HG02938 (cell line): ENCODE results near the gene EFCAB11.
"Not testable (repeated sequence)": the region's sequence is repeated elsewhere in the genome, so short reads cannot be mapped to it uniquely, and the experiment has no call there.

Experiments
- ATAC-seq: cut with Tn5 transposase; IDR thresholded peaks from one replicate; pipeline ENCODE4 v1.9.1; 2021; ENCODE audit warnings: mild to moderate bottlenecking, moderate library complexity; ENCODE audit not compliant: unreplicated experiment

Gene EFCAB11

GRCh38 chr14:89874091-89874490, 80.4 kb downstream of the EFCAB11 start:
- ATAC-seq: not testable (repeated sequence)

DNA sequence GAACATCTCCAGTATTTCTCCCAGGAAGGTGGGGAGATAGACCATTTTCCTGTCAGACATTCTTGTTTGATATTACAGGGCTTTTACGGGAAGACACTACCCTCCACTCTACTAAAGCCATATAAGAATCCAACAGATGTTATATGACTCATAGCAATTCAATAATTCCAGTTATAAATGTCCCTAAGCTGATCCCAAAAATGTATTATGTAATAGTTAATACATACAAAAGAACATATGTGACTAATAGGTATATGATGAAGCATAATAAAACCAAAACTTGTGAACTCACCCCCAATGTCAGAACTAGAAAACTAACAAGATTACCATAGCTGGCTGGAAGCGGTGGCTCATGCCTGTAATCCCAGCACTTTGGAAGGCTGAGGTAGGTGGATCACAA, 84.2 kb downstream of the EFCAB11 start:
- no peak for ATAC-seq

DNA sequence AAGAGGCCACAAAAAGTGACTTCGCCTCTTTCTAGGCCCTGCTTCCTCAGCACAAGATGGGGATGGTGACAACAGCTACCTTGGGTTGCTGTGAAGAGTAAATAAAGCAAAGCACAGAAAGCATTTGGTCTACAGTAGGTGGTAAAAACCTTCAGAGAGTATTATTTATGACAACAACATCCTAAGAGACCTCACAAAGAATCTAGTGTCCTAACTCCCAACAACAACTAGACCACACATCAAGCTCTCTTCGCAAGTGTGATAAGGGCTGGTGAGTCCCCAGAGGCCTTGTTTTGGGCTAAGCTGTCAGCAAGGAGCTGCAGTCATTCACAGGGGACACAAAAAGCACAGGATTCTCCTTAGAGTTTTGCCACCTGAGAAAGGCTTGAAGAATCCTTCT, 84.9 kb downstream of the EFCAB11 start:
- ATAC-seq: no peak

DNA sequence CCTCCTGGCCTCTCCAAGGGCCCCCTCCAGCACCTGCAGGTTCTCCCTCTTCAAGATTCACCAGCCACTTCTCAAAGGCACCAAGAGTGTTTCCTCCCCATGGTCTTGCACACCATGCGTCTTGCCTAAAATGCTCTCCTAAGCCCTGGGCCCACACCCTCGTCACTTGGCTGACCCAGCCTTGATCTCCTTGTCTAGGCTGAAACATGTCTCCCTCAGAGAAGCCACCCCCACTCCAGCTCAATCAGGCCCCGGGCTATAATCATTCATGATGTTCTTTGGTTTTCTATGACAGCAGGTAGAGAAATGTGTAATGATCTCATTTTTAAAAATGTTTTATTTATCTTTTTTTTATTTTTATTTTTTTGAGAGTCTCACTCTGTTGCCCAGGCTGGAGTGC, 88.1 kb downstream of the EFCAB11 start:
- ATAC-seq: no peak

DNA sequence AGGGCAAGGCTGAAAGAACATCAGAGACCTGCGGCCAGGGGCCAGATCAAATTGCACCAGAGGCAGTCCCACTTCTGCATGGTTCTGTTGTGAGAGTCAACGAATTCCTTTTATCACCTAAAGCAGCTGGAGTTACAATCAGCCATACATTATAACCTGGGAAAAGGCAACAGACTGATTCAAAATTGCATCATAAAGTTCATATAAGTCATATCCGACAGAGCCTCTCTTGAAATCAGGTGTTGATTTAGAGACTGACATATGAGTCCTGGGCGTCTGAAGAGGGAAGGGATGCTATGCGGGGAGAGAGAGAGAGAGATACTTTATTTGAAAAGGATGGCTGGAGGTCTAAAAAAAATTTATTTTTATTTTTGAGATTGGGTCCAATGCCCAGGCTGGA, 89.4 kb downstream of the EFCAB11 start:
- no peak for ATAC-seq

DNA sequence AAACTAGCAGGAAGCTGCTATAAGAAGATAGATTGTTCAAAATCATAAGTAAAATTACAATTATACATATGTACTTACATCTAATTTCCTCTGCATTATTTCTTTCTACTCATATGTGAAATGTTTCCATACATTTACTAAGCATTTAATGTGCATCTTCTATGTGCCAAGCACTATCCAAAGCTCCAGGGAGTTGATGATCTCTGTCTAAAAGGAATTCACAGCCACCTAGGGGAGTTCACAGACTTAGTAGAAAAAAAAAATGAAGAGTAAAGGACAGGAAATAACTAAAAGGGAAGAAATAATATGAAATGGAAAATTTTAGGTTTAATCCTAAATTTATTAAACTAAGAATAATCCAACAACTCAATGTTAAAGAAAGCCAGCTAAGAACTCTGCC, 91.7 kb downstream of the EFCAB11 start:
- no peak for ATAC-seq

DNA sequence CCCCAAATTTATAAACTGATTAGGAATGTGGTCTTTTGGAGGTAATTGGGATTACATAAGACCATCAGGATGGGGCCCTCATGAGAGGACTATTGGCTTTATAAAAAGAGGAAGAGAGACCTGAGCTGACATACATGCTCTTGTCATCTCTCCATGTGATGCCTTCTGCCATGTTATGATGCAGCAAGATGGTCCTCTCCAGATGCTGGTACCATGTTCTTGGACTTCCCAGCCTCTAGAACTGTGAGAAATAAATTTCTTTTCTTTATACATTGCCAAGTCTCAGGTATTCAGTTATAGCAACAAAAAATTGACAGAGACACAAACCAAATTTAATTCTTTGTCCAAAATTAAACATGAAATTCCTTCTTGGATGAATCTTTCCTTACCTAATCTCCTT, 92.9 kb downstream of the EFCAB11 start:
- ATAC-seq: no peak

- ATAC-seq: no peak
Observed at GRCh38 chr14:89858089-89858488, 96.4 kb downstream of the EFCAB11 start.

DNA sequence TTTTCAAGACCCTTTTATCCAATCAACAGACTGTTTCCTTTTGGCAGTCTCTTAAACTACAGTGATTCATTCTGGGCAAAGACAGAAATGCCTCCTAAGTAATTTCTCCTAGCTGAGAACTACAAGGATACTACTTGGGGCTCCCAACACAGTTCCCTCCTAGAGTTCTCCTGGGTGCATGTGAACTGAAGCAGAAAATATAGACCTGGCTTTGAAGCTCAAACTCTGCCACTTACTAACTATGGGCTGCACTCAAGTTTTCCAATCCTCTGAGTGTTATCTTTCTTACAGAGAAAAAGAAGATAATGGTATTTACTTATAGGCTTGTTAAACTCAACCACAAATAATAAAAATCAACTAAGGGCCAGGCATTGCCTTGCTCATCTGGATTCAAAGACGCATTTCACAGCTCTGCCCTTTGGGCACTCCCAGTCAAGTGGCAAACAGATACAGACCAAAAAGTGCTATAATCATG, 97.6 kb downstream of the EFCAB11 start:
- no peak for ATAC-seq

GRCh38 chr14:89855961-89856656, 98.4 kb downstream of the EFCAB11 start:
- no peak for ATAC-seq

DNA sequence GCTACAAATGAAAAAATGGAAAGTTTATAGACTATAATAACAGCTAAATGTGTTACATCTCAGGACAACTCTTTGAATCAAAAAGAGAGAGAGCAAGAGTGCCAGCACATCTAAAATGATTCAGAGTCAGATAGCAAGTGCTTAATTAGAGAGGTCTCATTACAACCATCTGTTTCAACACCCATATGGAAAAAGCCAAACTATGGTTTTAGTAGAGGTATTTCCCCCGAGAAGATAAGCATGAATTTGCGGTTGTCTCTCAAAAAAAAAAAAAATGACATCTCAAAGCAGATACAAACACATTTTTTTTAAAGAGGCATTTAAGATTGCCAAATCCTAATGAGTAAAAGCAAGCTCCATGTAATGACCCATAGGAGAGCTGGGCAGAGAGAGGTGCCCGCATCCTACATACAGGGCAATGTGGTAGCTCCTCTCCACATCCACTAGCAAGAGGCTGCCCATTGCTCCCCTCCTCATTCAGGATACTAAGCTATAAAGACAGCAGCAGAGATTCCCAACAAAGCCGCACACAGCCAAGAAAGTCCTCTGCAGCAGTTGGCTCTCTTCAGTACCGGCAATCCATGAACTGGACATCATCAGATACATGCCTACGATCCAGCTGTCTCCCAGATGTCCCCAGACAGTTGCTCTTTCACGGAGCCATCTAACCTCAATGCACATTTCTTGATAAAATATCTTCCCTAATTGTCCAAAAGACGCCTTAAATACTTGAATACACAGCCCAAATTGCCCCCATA, 100.4 kb downstream of the EFCAB11 start:
- no peak for ATAC-seq

- ATAC-seq: no peak
Observed at GRCh38 chr14:89851106-89851505, 103.4 kb downstream of the EFCAB11 start.

- ATAC-seq: no peak
Observed at GRCh38 chr14:89849931-89850330, 104.6 kb downstream of the EFCAB11 start.

DNA sequence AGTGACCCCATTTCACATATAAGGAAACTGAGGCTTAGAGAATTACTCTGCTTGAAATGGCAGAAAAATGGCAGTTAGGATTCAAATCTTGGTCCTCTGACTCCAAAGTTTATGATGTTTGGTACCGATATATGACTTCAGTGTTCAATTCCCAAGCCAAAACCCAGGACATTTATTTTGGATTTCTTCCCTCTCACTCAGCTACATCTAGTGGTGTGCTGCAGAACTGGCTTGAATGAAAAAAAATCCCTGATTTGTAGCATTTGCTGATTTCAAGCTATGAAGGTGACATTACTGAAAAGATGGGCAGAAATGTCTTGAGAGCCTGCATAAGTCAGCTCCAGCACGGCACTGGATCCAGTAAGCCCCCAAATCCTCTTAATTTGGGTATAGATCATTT, 106.4 kb downstream of the EFCAB11 start:
- no peak for ATAC-seq

DNA sequence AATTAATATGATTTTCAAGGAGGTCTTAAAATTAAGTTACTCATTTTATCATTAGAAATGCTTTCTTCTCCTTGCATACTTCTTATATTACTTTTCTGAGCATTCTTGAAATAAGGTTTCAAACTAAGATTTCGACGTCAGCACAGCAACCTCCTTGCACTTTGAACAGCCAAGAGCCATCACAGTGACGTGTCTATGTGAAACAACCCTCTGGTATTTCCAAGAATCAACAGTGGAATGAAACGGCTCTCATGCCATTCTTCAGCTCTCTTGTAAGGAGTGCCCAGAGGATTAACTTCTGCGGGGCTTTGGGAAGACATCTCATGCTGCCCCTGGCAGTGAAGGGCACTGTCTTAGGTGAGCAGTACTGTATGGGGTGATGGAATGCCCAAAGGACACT, 109.2 kb downstream of the EFCAB11 start:
- ATAC-seq: no peak

DNA sequence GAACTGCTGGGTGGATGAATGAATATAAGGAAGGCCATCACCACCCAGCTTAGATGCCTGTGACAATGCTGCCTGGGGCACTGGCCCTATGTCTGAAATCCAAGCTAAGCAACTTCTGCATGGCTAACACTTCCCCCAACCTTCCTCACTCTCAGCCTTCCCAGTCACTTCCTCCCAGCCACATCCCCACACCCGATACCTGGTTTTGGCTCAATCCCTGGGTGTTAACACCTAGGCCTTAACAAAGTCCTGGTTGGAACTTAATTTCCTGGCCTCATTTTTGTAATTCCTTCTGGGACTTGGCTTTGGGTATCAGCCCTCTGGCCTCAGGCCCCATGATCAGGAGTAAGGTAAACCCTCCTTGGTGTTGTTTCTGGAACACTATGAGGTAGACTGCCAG, 110.0 kb downstream of the EFCAB11 start:
- no peak for ATAC-seq

- no peak for ATAC-seq
Observed at GRCh38 chr14:89842837-89843236, 111.7 kb downstream of the EFCAB11 start.

- ATAC-seq: no peak
Observed at GRCh38 chr14:89841851-89842250, 112.7 kb downstream of the EFCAB11 start.

DNA sequence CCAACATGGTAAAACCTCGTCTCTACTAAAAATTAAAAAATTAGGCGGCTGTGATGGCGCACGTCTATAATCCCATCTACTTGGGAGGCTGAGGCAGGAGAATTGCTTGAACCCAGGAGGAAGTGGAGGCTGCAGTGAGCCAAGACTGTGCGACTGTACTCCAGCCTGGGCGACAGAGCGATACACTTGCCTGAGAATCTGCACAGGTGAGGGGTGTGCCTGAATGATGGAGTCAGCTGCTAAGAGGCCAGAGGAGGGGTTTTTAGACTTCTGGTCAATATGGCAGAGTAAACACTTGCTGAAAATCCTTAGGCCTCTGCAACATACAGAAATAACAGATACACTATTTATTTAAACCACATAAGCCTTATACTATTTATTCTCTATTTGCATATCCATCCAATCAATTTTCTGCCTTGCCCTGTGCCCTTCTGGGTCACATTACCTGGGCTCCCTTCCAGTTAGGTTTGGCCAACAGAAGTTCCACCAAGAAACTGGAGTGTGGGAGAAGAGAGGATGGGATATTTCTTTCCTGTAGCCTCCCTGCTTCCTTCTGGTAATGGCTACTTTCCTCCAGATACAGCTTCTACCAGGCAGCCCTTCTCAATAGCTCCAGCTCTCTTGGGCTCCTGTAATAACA, 117.6 kb downstream of the EFCAB11 start:
- no peak for ATAC-seq

GRCh38 chr14:89833661-89834060, 120.9 kb downstream of the EFCAB11 start:
- ATAC-seq: no peak

GRCh38 chr14:89833120-89833532, 121.4 kb downstream of the EFCAB11 start:
- no peak for ATAC-seq
